ENCODE measurements around the gene DYRK1B. TPM values are rescaled to one million over a fixed set of nuclear protein-coding genes. Genes with fewer than 3 reads are reported as not detected.
"Not testable (repeated sequence)": the region's sequence is repeated elsewhere in the genome, so short reads cannot be mapped to it uniquely, and the experiment has no call there.

Gene DYRK1B
- 5.9 TPM for polyA plus RNA-seq (2013, experiment 1 of 2)
- polyA plus RNA-seq (2013, experiment 2 of 2): 5.9 TPM

GRCh38 chr19:39833464-39834286 is at the start of gene DYRK1B:
DYRK1B (minus strand) TSS chr19:39834162; CDS start chr19:39831867, 2,295 bp downstream.
- Histone ChIP-seq H4K5ac (ENCODE audit: low read length) (no peak within 1 kb of the TSS), H2BK5ac (ENCODE audit: low read length) (no peak within 1 kb of the TSS), H2AK5ac (ENCODE audit: low read length) (no peak within 1 kb of the TSS), H2BK120ac (ENCODE audit: low read depth, low read length) (no peak within 1 kb of the TSS), H3K27me3 (ENCODE audit: insufficient read depth, low read length, poor library complexity) (no peaks in the 10 kb centered on the region), H4K8ac (ENCODE audit: low read depth, low read length) (no peak within 1 kb of the TSS), H3K36me3 (ENCODE audit: control insufficient read depth, insufficient read depth, low read length) (peaks cover 15% of the 10 kb centered on the region), H2BK15ac (replicated peaks; ENCODE audit: low read depth) (no peak within 1 kb of the TSS), H3K56ac (ENCODE audit: low read length) (peak within 1 kb of the TSS; percentile 65), H3K79me1 (ENCODE audit: low read length) (peaks cover 7% of the 10 kb centered on the region), H3K4me1 (ENCODE audit: control insufficient read depth, low read depth, low read length) (no peaks in the 10 kb centered on the region), H3K4ac (ENCODE audit: low read depth, low read length) (peak within 1 kb of the TSS; percentile 8), H3K9ac (ENCODE audit: low read length) (peak within 1 kb of the TSS; percentile 72), H3K27ac (ENCODE audit: low read depth, low read length) (peak within 1 kb of the TSS; percentile 21), H3K18ac (ENCODE audit: low read length) (no peak within 1 kb of the TSS), H3K23ac (ENCODE audit: low read length) (no peak within 1 kb of the TSS), H3K79me2 (ENCODE audit: control insufficient read depth, insufficient read depth, low read length) (peaks cover 5% of the 10 kb centered on the region), H3K4me2 (ENCODE audit: low read length) (peak within 1 kb of the TSS; percentile 64), H3K4me3 (ENCODE audit: low read length) (peak within 1 kb of the TSS; percentile 77)
- WGBS (ENCODE audit: extremely low coverage, insufficient coverage, low lambda C conversion rate): no CpG with 5 or more reads among the region's 59 CpGs
- DNase-seq: peak; percentile 98

- WGBS (ENCODE audit: extremely low coverage, insufficient coverage, low lambda C conversion rate): no CpG with 5 or more reads among the region's 10 CpGs
Observed at GRCh38 chr19:39882645-39883044, 48.7 kb upstream of the DYRK1B start.

DNA sequence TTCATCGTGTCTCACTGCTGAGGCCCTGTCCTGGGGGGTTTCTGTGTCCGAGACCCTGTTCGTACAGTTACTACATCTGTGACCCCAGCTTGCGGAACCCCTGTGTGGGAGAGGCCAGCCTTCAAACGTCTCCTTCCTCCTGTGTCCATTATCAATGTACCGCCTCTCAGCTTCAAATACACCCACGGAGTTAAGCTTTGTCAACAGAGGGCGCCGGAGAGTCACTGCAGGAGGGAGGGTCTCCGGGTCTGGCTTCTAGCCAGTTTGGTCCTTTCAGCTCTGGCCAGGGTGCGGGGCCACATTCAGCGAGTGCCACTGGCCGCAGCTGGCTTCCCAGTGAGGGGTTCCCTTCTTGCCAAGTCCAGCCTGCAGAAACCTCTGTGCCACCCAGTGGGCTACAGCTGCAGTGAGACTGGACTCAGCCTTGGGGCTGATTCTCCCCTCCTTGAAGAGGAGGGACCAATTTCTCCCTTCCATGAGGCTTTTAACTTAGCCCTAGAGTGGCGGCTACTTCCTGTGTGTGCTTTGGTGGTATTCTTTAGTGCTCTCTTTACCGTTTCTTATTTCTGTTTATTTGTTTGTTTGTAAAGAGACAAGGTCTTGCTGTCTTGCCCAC is 47.6 kb upstream of the DYRK1B start:
- not testable (repeated sequence) for H3K4me2 ChIP-seq (ENCODE audit: low read length); H2BK120ac ChIP-seq (ENCODE audit: low read depth, low read length); H3K9ac ChIP-seq (ENCODE audit: low read length); H4K8ac ChIP-seq (ENCODE audit: low read depth, low read length); H2AK5ac ChIP-seq (ENCODE audit: low read length); H3K27ac ChIP-seq (ENCODE audit: low read depth, low read length); H4K5ac ChIP-seq (ENCODE audit: low read length); H3K27me3 ChIP-seq (ENCODE audit: insufficient read depth, low read length, poor library complexity); H3K36me3 ChIP-seq (ENCODE audit: control insufficient read depth, insufficient read depth, low read length); H3K4me3 ChIP-seq (ENCODE audit: low read length); H3K23ac ChIP-seq (ENCODE audit: low read length); H3K18ac ChIP-seq (ENCODE audit: low read length); H3K79me2 ChIP-seq (ENCODE audit: control insufficient read depth, insufficient read depth, low read length); H2BK5ac ChIP-seq (ENCODE audit: low read length); H3K56ac ChIP-seq (ENCODE audit: low read length); H3K79me1 ChIP-seq (ENCODE audit: low read length); H3K4me1 ChIP-seq (ENCODE audit: control insufficient read depth, low read depth, low read length); H2BK15ac ChIP-seq (replicated peaks; ENCODE audit: low read depth); H3K4ac ChIP-seq (ENCODE audit: low read depth, low read length)
- no CpG with 5 or more reads among the region's 15 CpGs for WGBS (ENCODE audit: extremely low coverage, insufficient coverage, low lambda C conversion rate)
- DNase-seq: peak; percentile 78

More at GRCh38 chr19:39882645-39883044, 48.7 kb upstream of the DYRK1B start:
- not testable (repeated sequence) for H3K56ac ChIP-seq (ENCODE audit: low read length); H3K4ac ChIP-seq (ENCODE audit: low read depth, low read length); H3K9ac ChIP-seq (ENCODE audit: low read length); H2AK5ac ChIP-seq (ENCODE audit: low read length); H2BK5ac ChIP-seq (ENCODE audit: low read length); H3K4me2 ChIP-seq (ENCODE audit: low read length); H2BK120ac ChIP-seq (ENCODE audit: low read depth, low read length); H4K5ac ChIP-seq (ENCODE audit: low read length); H3K79me2 ChIP-seq (ENCODE audit: control insufficient read depth, insufficient read depth, low read length); H3K18ac ChIP-seq (ENCODE audit: low read length); H4K8ac ChIP-seq (ENCODE audit: low read depth, low read length); H3K36me3 ChIP-seq (ENCODE audit: control insufficient read depth, insufficient read depth, low read length); H3K79me1 ChIP-seq (ENCODE audit: low read length); H3K27me3 ChIP-seq (ENCODE audit: insufficient read depth, low read length, poor library complexity); H3K4me3 ChIP-seq (ENCODE audit: low read length); H3K4me1 ChIP-seq (ENCODE audit: control insufficient read depth, low read depth, low read length); DNase-seq; H3K27ac ChIP-seq (ENCODE audit: low read depth, low read length); H3K23ac ChIP-seq (ENCODE audit: low read length); H2BK15ac ChIP-seq (replicated peaks; ENCODE audit: low read depth)

GRCh38 chr19:39880241-39880640 is 46.3 kb upstream of the DYRK1B start:
- not testable (repeated sequence) for H2BK15ac ChIP-seq (replicated peaks; ENCODE audit: low read depth); H3K18ac ChIP-seq (ENCODE audit: low read length); H4K5ac ChIP-seq (ENCODE audit: low read length); H2AK5ac ChIP-seq (ENCODE audit: low read length); DNase-seq; H3K36me3 ChIP-seq (ENCODE audit: control insufficient read depth, insufficient read depth, low read length); H3K9ac ChIP-seq (ENCODE audit: low read length); H3K4ac ChIP-seq (ENCODE audit: low read depth, low read length); H3K27me3 ChIP-seq (ENCODE audit: insufficient read depth, low read length, poor library complexity); H3K23ac ChIP-seq (ENCODE audit: low read length); H3K4me1 ChIP-seq (ENCODE audit: control insufficient read depth, low read depth, low read length); H3K4me2 ChIP-seq (ENCODE audit: low read length); H3K79me2 ChIP-seq (ENCODE audit: control insufficient read depth, insufficient read depth, low read length); H4K8ac ChIP-seq (ENCODE audit: low read depth, low read length); H3K27ac ChIP-seq (ENCODE audit: low read depth, low read length); H3K56ac ChIP-seq (ENCODE audit: low read length); H3K79me1 ChIP-seq (ENCODE audit: low read length); H2BK120ac ChIP-seq (ENCODE audit: low read depth, low read length); H3K4me3 ChIP-seq (ENCODE audit: low read length); H2BK5ac ChIP-seq (ENCODE audit: low read length)
- no CpG with 5 or more reads among the region's 5 CpGs for WGBS (ENCODE audit: extremely low coverage, insufficient coverage, low lambda C conversion rate)

DNA sequence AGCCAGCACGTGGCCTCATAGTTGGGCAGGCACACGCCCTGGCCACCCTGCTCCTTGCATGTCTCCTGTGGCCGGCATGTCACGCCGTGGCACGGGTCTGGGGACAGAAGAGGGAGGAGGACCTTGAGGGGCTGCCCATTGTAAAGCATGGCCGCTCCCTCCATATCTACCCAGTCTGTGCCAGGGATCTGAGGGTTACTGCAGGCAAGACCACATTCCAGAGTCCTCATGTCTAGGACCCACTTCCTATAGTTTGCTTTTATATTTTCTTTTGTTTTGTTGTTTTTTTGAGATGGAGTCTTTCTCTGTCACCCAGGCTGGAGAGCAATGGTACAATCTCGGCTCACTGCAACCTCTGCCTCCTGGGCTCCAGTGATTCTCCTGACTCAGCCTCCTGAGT is 45.8 kb upstream of the DYRK1B start:
- not testable (repeated sequence) for H3K36me3 ChIP-seq (ENCODE audit: control insufficient read depth, insufficient read depth, low read length); H3K27ac ChIP-seq (ENCODE audit: low read depth, low read length); H3K18ac ChIP-seq (ENCODE audit: low read length); H2BK120ac ChIP-seq (ENCODE audit: low read depth, low read length); H3K4me2 ChIP-seq (ENCODE audit: low read length); H4K8ac ChIP-seq (ENCODE audit: low read depth, low read length); H3K79me2 ChIP-seq (ENCODE audit: control insufficient read depth, insufficient read depth, low read length); DNase-seq; H3K56ac ChIP-seq (ENCODE audit: low read length); H3K79me1 ChIP-seq (ENCODE audit: low read length); H2AK5ac ChIP-seq (ENCODE audit: low read length); H3K4me3 ChIP-seq (ENCODE audit: low read length); H3K9ac ChIP-seq (ENCODE audit: low read length); H3K27me3 ChIP-seq (ENCODE audit: insufficient read depth, low read length, poor library complexity); H3K4me1 ChIP-seq (ENCODE audit: control insufficient read depth, low read depth, low read length); H2BK15ac ChIP-seq (replicated peaks; ENCODE audit: low read depth); H3K23ac ChIP-seq (ENCODE audit: low read length); H2BK5ac ChIP-seq (ENCODE audit: low read length); H4K5ac ChIP-seq (ENCODE audit: low read length); H3K4ac ChIP-seq (ENCODE audit: low read depth, low read length)
- no CpG with 5 or more reads among the region's 8 CpGs for WGBS (ENCODE audit: extremely low coverage, insufficient coverage, low lambda C conversion rate)

All from mesendoderm (in vitro differentiated cells).